Measurements from ENCODE around the gene FRG2.
"Not testable (repeated sequence)": the region's sequence is repeated elsewhere in the genome, so short reads cannot be mapped to it uniquely, and the experiment has no call there.

The FRG2 gene

GRCh38 chr4:190015538-190016368 is 11.3 kb downstream of the FRG2 start:
- no peak for DNase-seq

- DNase-seq, result no peak
Observed at GRCh38 chr4:190014771-190015537, 12.1 kb downstream of the FRG2 start.

DNA sequence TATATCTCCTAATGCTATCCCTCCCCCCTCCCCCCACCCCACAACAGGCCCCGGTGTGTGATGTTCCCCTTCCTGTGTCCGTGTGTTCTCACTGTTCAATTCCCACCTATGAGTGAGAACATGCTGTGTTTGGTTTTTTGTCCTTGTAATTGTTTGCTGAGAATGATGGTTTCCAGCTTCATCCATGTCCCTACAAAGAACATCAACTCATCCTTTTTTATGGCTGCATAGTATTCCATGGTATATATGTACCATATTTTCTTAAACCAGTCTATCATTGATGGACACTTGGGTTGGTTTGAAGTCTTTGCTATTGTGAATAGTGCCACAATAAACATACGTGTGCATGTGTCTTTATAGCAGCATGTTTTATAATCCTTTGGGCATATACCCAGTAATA is 37.1 kb downstream of the FRG2 start:
- not testable (repeated sequence) for DNase-seq

GRCh38 chr4:189988877-189989431 is 38.1 kb downstream of the FRG2 start:
- DNase-seq, result no peak

- DNase-seq, result not testable (repeated sequence)
Observed at GRCh38 chr4:189985651-189986243, 41.3 kb downstream of the FRG2 start.

GRCh38 chr4:189984661-189985060 is 42.4 kb downstream of the FRG2 start:
- DNase-seq, result not testable (repeated sequence)

- DNase-seq, result not testable (repeated sequence)
Observed at GRCh38 chr4:189983916-189984526, 43.0 kb downstream of the FRG2 start.

DNA sequence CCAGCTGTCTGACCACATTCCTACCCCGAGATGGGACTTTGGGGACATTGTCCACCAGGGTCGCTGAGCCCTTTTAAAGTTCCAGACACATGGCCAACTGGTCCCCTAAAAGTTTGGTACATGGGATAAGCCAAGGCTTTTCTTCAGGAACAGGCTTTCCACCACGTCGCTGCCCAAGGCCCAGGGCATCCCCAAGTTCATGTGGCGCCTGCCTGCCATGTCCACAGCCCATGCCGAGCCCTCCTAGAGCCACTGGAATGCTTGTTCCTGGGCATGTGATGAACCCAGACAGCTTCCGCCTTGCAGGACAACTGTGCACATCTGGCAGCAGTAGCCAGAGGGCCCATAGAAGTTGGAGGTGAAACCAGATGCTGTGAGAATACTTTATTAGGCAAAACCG is 45.1 kb downstream of the FRG2 start:
- DNase-seq, result no peak

- DNase-seq, result not testable (repeated sequence)
Observed at GRCh38 chr4:189980292-189980691, 46.8 kb downstream of the FRG2 start.

DNA sequence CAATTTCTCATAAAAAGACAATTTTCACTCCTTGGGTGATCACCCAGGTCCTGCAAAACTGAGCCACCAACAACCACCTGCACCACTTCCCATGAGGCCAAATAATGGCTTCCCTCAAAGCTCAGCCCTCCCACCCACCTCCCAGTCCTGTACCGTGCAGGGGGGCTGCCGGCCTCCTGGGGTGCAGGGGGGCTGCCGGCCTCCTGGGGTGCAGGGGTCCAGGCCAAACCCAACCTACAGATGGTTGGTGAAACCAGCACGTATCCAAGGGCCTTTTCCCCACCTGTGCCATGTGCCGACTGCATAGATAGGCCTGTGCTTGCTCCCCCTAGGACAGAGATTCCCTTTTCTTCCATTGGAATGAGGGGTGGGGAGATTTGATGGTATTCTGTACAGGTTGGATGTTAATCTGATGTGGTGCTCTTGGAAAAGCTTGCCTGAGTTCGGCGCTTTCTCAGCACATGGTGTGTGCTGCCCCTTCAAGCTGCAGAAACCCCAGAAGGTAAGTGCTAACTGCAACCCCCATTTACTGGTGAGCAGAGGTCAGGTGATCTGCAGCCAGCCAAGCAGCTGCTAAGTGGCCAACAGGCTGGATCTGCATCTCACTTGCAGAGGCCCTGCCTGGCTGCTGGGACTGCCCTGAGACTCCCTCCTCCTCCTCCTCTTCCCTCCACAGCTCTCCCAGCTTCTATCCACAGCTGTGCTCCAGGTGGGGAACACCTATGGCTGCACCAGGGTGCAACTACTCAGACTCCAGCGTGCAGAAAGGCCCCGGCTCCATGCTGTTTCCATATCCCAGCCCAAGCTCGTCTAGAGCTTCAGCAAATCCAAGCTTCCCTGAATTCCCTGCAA is 47.6 kb downstream of the FRG2 start:
- no peak for DNase-seq

Data from midbrain (tissue), 1 donor.